CMK (cell line): Measurements from ENCODE around the gene MAP2K5.
"Not testable (repeated sequence)": the region's sequence is repeated elsewhere in the genome, so short reads cannot be mapped to it uniquely, and the experiment has no call there.

Experiments used
- DNase-seq: peaks from one replicate; pipeline ENCODE4 v3.0.0-alpha.2; 2010; ENCODE audit warnings: low read depth

Gene MAP2K5

GRCh38 chr15:67601073-67601472 lies 58.6 kb downstream of the MAP2K5 start:
- DNase-seq: no peak

- DNase-seq: no peak
Measured at GRCh38 chr15:67603063-67603462, 60.6 kb downstream of the MAP2K5 start.

- DNase-seq: no peak
Measured at GRCh38 chr15:67605871-67606270, 63.4 kb downstream of the MAP2K5 start.

- DNase-seq: no peak
Measured at GRCh38 chr15:67606742-67607141, 64.2 kb downstream of the MAP2K5 start.

- DNase-seq: no peak
Measured at GRCh38 chr15:67607329-67607728, 64.8 kb downstream of the MAP2K5 start.

- no peak for DNase-seq
Measured at GRCh38 chr15:67607959-67608637, 65.6 kb downstream of the MAP2K5 start.

GRCh38 chr15:67608638-67608959 lies 66.1 kb downstream of the MAP2K5 start:
- no peak for DNase-seq

GRCh38 chr15:67611370-67612369 lies 69.2 kb downstream of the MAP2K5 start:
- DNase-seq: no peak

- DNase-seq: no peak
Measured at GRCh38 chr15:67613211-67613610, 70.7 kb downstream of the MAP2K5 start.

GRCh38 chr15:67613708-67614107 lies 71.2 kb downstream of the MAP2K5 start:
- no peak for DNase-seq

- DNase-seq: not testable (repeated sequence)
Measured at GRCh38 chr15:67615131-67615534, 72.6 kb downstream of the MAP2K5 start.

- DNase-seq: no peak
Measured at GRCh38 chr15:67618297-67618696, 75.8 kb downstream of the MAP2K5 start.

- DNase-seq: no peak
Measured at GRCh38 chr15:67622110-67622509, 79.6 kb downstream of the MAP2K5 start.

GRCh38 chr15:67632261-67632660 lies 89.8 kb downstream of the MAP2K5 start:
- DNase-seq: no peak

- not testable (repeated sequence) for DNase-seq
Measured at GRCh38 chr15:67635950-67636349, 93.4 kb downstream of the MAP2K5 start.

- no peak for DNase-seq
Measured at GRCh38 chr15:67639591-67639990, 97.1 kb downstream of the MAP2K5 start.

GRCh38 chr15:67641453-67641852 lies 99.0 kb downstream of the MAP2K5 start:
- DNase-seq: no peak

- DNase-seq: no peak
Measured at GRCh38 chr15:67646847-67647246, 104.3 kb downstream of the MAP2K5 start.

- DNase-seq: no peak
Measured at GRCh38 chr15:67652586-67652985, 110.1 kb downstream of the MAP2K5 start.

GRCh38 chr15:67660446-67660845 lies 117.9 kb downstream of the MAP2K5 start:
- DNase-seq: no peak

GRCh38 chr15:67660874-67661606 lies 118.5 kb downstream of the MAP2K5 start:
- DNase-seq: no peak

GRCh38 chr15:67670647-67671305 lies 128.3 kb downstream of the MAP2K5 start:
- DNase-seq: no peak
